ENCODE measurements around the gene DDI1. TPM values are rescaled to one million over a fixed set of nuclear protein-coding genes. Genes with fewer than 3 reads are reported as not detected.

DDI1 gene
- total RNA-seq, 6 donors from 2014 or later = not detected

- no peaks in the 10 kb centered on the region for H3K36me3 ChIP-seq
- H3K4me1 ChIP-seq = no peaks in the 10 kb centered on the region
- H3K4me3 ChIP-seq = no peak overlapping the region
- TF ChIP-seq POLR2AphosphoS5 (IDR thresholded peaks at IDR 0.05) = no peak
- no peak for TF ChIP-seq CTCF (IDR thresholded peaks at IDR 0.05)
- TF ChIP-seq POLR2A (IDR thresholded peaks at IDR 0.05) = no peak
- 79 to 88% methylated on average over 2 of the region's 2 CpGs for WGBS, 2 donors
- ATAC-seq (ENCODE audit: low FRiP score in 2 of 2) (no peak), DNase-seq (no peak)
- H3K27ac ChIP-seq = no peak overlapping the region
- H3K27me3 ChIP-seq = no peaks in the 10 kb centered on the region
- no peaks in the 10 kb centered on the region for H3K9me3 ChIP-seq
Measured at GRCh38 chr11:103994518-103994917, 41.9 kb upstream of the DDI1 start.

GRCh38 chr11:103995896-103996295 lies 40.5 kb upstream of the DDI1 start:
- Histone ChIP-seq H3K36me3 (no peaks in the 10 kb centered on the region), H3K27me3 (no peaks in the 10 kb centered on the region), H3K4me3 (no peak overlapping the region), H3K4me1 (no peaks in the 10 kb centered on the region), H3K9me3 (no peaks in the 10 kb centered on the region), H3K27ac (no peak overlapping the region)
- DNase-seq (no peak), ATAC-seq (ENCODE audit: low FRiP score in 2 of 2) (no peak)
- 92 to 98% methylated on average over 4 of the region's 4 CpGs for WGBS, 2 donors
- TF ChIP-seq EP300 (IDR thresholded peaks at IDR 0.05) = no peak
- no peak for TF ChIP-seq POLR2A (IDR thresholded peaks at IDR 0.05)
- TF ChIP-seq POLR2AphosphoS5 (IDR thresholded peaks at IDR 0.05) = no peak
- no peak for TF ChIP-seq CTCF (IDR thresholded peaks at IDR 0.05)

GRCh38 chr11:103997082-103997481 lies 39.4 kb upstream of the DDI1 start:
- DNase-seq (no peak), ATAC-seq (ENCODE audit: low FRiP score in 2 of 2) (no peak)
- no peaks in the 10 kb centered on the region for H3K27me3 ChIP-seq
- no peak overlapping the region for H3K27ac ChIP-seq
- H3K36me3 ChIP-seq = no peaks in the 10 kb centered on the region
- TF ChIP-seq POLR2AphosphoS5 (IDR thresholded peaks at IDR 0.05) (no peak), EP300 (IDR thresholded peaks at IDR 0.05) (no peak), CTCF (IDR thresholded peaks at IDR 0.05) (no peak), POLR2A (IDR thresholded peaks at IDR 0.05) (no peak)
- no peaks in the 10 kb centered on the region for H3K9me3 ChIP-seq
- H3K4me3 ChIP-seq = no peak overlapping the region
- WGBS, 2 donors = 92 to 100% methylated on average over 1 of the region's 1 CpG
- H3K4me1 ChIP-seq = no peaks in the 10 kb centered on the region

GRCh38 chr11:103998826-103999508 lies 37.5 kb upstream of the DDI1 start:
- H3K4me3 ChIP-seq = no peak overlapping the region
- TF ChIP-seq CTCF (IDR thresholded peaks at IDR 0.05) (no peak), POLR2AphosphoS5 (IDR thresholded peaks at IDR 0.05) (no peak), EP300 (IDR thresholded peaks at IDR 0.05) (no peak), POLR2A (IDR thresholded peaks at IDR 0.05) (no peak)
- 92 to 95% methylated on average over 5 of the region's 5 CpGs for WGBS, 2 donors
- no peaks in the 10 kb centered on the region for H3K4me1 ChIP-seq
- ATAC-seq (ENCODE audit: low FRiP score in 2 of 2) = no peak
- no peak for DNase-seq
- no peaks in the 10 kb centered on the region for H3K27me3 ChIP-seq
- no peaks in the 10 kb centered on the region for H3K36me3 ChIP-seq
- H3K9me3 ChIP-seq = no peaks in the 10 kb centered on the region
- no peak overlapping the region for H3K27ac ChIP-seq

- Histone ChIP-seq H3K4me1 (no peaks in the 10 kb centered on the region), H3K9me3 (no peaks in the 10 kb centered on the region), H3K4me3 (no peak overlapping the region), H3K27me3 (no peaks in the 10 kb centered on the region), H3K27ac (no peak overlapping the region), H3K36me3 (no peaks in the 10 kb centered on the region)
- DNase-seq (no peak), ATAC-seq (ENCODE audit: low FRiP score in 2 of 2) (peak in 1 of 2 donors; percentile 53)
- WGBS, 2 donors = 74 to 83% methylated on average over 5 of the region's 5 CpGs
- no peak for TF ChIP-seq POLR2AphosphoS5 (IDR thresholded peaks at IDR 0.05)
- TF ChIP-seq POLR2A (IDR thresholded peaks at IDR 0.05) = no peak
- TF ChIP-seq CTCF (IDR thresholded peaks at IDR 0.05) = no peak
- TF ChIP-seq EP300 (IDR thresholded peaks at IDR 0.05) = no peak
Measured at GRCh38 chr11:104000798-104001197, 35.6 kb upstream of the DDI1 start.
